Glomerular visceral epithelial cell (primary cell): Measurements from ENCODE around the gene OTUD3.
A peak's percentile ranks its signal among the peaks of the same experiment; 100 is the strongest.
"Not testable (repeated sequence)": the region's sequence is repeated elsewhere in the genome, so short reads cannot be mapped to it uniquely, and the experiment has no call there.

Experiments
- DNase-seq: peaks from one replicate; pipeline ENCODE4 v3.0.0-alpha.2; 2016; ENCODE audit errors: extremely low spot score

OTUD3 gene

GRCh38 chr1:19869453-19869852 is 12.7 kb upstream of the OTUD3 start:
- DNase-seq = not testable (repeated sequence)

GRCh38 chr1:19869929-19870328 is 12.3 kb upstream of the OTUD3 start:
- DNase-seq = no peak

- DNase-seq = no peak
These were observed 10.0 kb upstream of the OTUD3 start for GRCh38 chr1:19872190-19872589.

- no peak for DNase-seq
These were observed 4.9 kb upstream of the OTUD3 start for GRCh38 chr1:19877181-19877750.

GRCh38 chr1:19877821-19878636 is 4.2 kb upstream of the OTUD3 start:
- no peak for DNase-seq

- no peak for DNase-seq
These were observed 3.6 kb upstream of the OTUD3 start for GRCh38 chr1:19878637-19878985.

GRCh38 chr1:19879227-19879626 is 3.0 kb upstream of the OTUD3 start:
- DNase-seq = no peak

- DNase-seq = no peak
These were observed 2.5 kb upstream of the OTUD3 start for GRCh38 chr1:19879661-19880060.

- DNase-seq = not testable (repeated sequence)
These were observed 1.4 kb upstream of the OTUD3 start for GRCh38 chr1:19880841-19881240.

GRCh38 chr1:19884312-19884711 is 2.1 kb downstream of the OTUD3 start:
- DNase-seq = no peak

- DNase-seq = no peak
These were observed 3.6 kb downstream of the OTUD3 start for GRCh38 chr1:19885821-19886220.

GRCh38 chr1:19888112-19888511 is 5.9 kb downstream of the OTUD3 start:
- DNase-seq = no peak

- DNase-seq = no peak
These were observed 7.5 kb downstream of the OTUD3 start for GRCh38 chr1:19889656-19890055.

GRCh38 chr1:19892129-19892528 is 9.9 kb downstream of the OTUD3 start:
- no peak for DNase-seq

- DNase-seq = no peak
These were observed 10.5 kb downstream of the OTUD3 start for GRCh38 chr1:19892628-19893168.

- no peak for DNase-seq
These were observed 11.5 kb downstream of the OTUD3 start for GRCh38 chr1:19893687-19894086.

GRCh38 chr1:19894218-19894617 is 12.0 kb downstream of the OTUD3 start:
- no peak for DNase-seq

- no peak for DNase-seq
These were observed 19.5 kb downstream of the OTUD3 start for GRCh38 chr1:19901653-19902052.

- peak; percentile 68 for DNase-seq
These were observed 21.4 kb downstream of the OTUD3 start for GRCh38 chr1:19903621-19904020.

GRCh38 chr1:19907456-19907855 is 25.3 kb downstream of the OTUD3 start:
- DNase-seq = no peak

GRCh38 chr1:19909392-19909791 is 27.2 kb downstream of the OTUD3 start:
- DNase-seq = no peak

- DNase-seq = no peak
These were observed 27.8 kb downstream of the OTUD3 start for GRCh38 chr1:19909971-19910370.

- DNase-seq = no peak
These were observed 28.5 kb downstream of the OTUD3 start for GRCh38 chr1:19910650-19911049.
